Kidney glomerular epithelial cell (primary cell): ENCODE results near the gene CYSTM1.
"Not testable (repeated sequence)": the region's sequence is repeated elsewhere in the genome, so short reads cannot be mapped to it uniquely, and the experiment has no call there.

Source experiments
- DNase-seq: peaks from one replicate; lab custom pipeline; 2025; lab: John Stamatoyannopoulos, UW

The CYSTM1 gene

DNA sequence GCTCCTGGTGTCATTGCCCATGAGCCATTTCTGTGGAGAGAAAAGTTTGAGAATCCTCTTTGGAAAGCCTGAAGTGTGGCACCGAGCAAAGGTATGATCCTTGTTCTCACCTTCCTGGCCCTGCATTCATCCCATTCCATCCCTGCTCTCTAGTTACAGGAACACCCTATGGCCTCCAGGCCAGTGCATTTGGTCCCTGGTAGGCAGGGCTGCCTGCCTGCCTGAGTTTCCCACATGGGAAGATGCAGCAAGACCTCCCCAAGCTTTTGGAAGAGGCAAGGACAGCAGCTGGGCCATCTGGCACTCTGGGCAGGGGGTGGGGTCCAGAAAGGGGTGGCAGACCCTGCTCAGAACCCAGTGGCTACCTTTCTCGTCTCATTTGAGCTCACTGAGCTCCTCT, 24.8 kb upstream of the CYSTM1 start:
- DNase-seq, result no peak

- no peak for DNase-seq
These were observed 23.6 kb upstream of the CYSTM1 start for GRCh38 chr5:140151144-140152021.

DNA sequence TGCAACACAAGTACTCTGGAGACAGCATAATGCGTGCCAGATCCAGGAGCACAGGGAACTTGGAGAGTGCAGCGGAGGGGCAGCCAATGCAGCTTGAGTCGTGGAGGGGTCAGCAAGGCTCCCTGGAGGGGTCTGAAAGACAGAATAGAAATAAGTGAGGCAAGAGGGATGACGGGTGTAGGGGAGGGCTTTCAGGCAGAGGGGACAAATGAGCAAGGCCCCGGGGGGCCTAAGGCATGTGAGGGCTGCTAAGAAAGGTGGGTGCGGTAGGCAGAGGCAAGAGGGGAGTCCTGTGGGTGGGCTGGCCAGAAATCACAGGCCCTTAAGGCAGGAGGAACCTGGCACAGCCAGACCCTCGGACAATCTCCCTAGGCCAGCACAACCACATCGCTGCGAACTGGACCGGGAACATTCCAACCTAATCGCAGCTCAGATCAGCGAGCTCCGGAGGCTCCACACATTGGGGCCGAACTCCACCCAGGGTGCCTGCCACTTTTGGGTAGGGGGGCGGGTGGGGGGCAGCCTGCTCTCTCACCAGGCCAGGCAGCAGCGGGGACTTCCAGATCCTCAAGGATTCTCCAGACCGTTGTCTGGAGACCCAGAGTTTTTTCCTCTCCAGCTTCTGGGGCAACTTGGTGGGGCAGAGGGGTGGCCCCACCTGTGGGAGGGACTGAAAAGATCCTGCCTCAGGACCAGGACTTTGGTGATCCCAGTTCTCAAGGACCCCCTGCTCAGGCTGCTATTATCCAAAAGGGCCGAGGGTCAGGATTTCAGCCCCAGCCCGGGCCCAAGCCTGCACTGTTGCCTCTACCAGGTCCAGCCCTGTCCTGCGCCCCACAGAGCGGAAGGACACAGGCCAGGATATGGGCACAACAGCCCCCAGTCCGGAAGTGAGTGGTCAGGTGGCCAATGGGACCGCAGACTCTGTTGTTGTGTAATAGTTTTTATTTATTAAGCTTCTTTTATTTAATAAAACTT, 22.7 kb upstream of the CYSTM1 start:
- DNase-seq, result no peak

DNA sequence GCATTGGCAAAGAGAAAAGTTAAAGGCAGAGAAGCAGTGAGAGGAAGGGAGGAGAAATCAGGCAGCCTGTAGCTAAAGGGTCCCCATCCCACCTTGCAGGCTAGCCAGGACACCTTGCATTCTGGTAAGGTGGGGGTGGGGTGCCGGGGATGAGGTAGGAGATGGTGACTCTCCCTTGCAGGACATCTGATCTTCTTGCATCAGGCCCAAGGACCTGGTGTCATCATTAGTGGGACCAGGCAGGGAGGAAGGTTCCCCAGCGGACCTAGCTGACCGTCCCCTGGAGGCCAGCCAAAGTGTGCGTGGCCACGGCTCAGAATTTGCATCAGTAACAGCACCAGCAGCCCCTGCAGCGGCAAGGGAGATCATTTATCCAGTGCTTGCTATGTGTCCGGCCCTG, 21.7 kb upstream of the CYSTM1 start:
- no peak for DNase-seq

GRCh38 chr5:140153905-140154304, 21.1 kb upstream of the CYSTM1 start:
- DNase-seq, result no peak

GRCh38 chr5:140154710-140155381, 20.1 kb upstream of the CYSTM1 start:
- DNase-seq, result not testable (repeated sequence)

DNA sequence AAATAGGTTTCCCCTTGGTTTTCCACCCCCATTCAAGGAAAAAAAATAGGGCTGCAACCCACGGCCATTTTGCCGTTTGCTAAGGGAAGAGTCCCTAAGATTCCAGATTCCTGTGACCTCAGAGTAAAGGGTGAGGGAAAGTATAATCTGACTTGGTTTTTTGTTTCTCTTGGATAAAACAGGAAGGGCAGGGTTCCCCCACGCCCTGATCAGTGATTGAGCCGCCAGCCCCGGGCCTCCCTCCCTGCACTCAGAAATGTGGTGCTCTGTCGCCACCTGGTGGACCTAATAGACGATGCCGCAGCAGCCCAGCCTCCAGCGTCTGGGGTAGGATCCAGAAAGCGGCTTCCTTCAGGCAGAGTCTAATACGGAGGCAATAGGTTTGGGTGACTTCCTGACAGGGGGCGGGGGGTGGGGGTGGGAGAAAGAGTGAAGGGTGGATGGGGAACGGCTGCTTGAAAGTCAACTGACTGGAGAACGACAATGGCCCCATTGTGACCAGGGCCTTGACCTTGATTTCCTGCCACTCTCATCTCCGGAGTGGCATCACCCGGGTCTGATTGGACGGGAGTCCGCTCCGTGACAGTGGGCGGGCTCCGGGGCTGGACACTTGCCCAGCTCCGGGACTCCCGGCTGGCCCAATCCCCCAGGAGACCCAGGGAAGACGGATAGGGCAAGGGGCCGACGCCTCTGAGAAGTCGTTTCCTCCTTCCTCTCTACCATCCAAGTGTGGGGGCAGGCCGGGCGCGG, 17.8 kb upstream of the CYSTM1 start:
- peak; percentile 73 for DNase-seq

- no peak for DNase-seq
These were observed 15.7 kb upstream of the CYSTM1 start for GRCh38 chr5:140159014-140159927.

GRCh38 chr5:140162275-140162674, 12.7 kb upstream of the CYSTM1 start:
- DNase-seq, result no peak

DNA sequence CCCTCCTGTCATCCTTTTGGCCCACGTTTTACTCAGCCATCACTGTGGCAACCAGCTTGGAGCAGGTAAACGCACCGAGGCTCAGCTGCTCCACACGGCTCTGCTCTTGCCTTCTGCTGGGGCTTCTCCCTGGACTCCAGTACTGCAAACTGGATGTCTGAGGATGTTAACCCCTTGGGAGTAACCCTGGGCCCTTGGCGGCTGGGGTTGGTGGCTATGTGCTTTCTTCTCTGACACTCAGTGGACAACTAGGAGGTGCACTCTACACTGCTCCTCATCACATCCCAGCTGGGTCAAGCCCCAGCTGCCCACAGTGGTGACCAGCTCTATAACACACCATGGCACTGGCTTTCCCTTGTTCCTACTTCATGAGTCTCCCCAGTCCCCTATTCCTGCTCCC, 12.2 kb upstream of the CYSTM1 start:
- DNase-seq, result no peak

GRCh38 chr5:140165101-140165922, 9.7 kb upstream of the CYSTM1 start:
- DNase-seq, result no peak

DNA sequence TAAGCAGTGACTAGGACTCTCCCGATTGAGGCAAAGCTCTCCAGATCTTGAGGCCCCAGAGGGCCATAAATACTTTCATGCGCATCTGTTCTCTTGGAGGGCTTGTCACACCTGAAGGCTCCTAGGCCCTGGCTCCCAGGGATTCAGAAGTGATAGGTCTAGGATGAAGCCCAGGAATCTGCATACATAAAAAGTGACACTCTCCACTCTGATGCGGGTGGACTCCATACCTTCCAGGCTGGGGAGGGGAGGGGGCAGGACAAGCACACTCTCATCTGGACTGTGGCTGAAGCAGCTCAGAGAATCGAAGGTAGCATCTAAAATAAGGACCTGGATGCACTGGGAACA, 9.1 kb upstream of the CYSTM1 start:
- DNase-seq, result no peak

DNA sequence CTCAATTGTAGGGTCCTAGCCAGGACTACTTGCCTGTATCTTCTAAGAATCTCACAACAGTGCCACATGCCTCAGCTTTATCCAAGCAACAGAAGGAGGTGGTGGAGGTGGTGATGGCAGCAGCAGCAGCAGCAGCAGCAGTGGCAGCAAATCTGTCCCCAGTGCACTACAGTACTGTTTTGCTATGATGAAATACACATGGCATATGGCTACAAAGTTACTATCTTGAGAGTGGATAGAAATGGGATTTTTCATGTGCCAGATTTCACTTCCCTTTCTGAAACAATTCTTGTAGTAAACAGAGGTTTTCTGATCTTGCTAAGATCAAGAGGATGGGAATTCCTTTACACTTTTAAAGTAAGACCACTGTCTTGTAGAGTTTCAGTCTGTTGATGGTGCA, 8.1 kb upstream of the CYSTM1 start:
- DNase-seq, result no peak

- no peak for DNase-seq
These were observed 6.6 kb upstream of the CYSTM1 start for GRCh38 chr5:140168371-140168770.

- no peak for DNase-seq
These were observed 5.6 kb upstream of the CYSTM1 start for GRCh38 chr5:140169410-140169809.

DNA sequence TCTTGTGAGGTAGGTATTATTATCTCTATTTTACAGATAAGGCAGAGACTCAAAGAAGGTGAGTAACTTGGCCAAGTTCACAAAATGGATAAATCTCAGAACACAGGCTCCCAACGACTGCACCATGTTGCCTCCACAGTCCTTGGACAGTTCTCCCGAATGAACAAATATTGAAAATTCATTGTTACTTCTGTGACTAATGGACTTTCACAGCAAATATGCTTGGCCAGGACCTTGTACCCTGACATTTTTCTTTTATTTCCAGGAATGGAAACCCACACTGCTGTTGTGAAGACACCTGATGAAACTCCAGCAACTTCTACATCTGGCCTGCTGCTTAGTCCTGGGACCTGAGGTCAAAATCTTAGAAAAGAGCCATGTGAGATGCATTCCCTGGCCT, 2.5 kb upstream of the CYSTM1 start:
- DNase-seq, result no peak

- DNase-seq, result no peak
These were observed 974 bp upstream of the CYSTM1 start for GRCh38 chr5:140174014-140174413.

DNA sequence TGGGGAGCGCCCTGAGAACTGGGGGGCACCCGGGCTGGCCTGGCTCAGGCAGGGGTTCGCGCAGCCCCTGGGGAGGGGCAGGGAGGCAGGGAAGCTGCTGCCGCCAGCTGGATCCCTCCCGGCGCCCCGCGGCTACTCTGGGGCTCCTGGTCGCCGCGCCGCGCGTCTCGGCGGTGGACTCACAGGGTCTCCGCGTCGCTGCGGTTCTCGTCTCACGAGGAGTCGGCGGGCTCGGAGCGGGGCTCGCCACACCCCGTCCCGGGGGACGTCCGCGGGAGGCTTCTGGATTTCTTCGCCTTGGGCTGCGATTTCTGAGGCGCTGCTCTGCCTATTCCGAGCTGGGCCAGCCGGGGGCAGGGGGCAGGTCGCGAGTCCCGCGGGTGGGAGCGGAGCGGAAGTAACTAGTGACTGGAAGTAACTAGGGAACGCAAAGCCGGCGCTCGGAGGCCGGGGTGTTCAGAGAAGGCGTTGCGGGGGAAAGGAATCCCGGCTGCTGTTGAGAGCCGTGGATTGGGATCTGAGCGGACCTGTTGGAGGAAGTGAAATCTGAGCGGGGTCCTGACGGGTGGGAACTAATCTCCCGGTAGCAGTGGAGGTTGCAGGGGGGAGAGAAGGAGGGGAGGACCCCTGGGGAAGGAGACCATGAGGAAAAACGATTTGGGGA, 511 bp downstream of the CYSTM1 start:
- DNase-seq, result peak; percentile 57

- no peak for DNase-seq
These were observed 1.0 kb downstream of the CYSTM1 start for GRCh38 chr5:140176031-140176387.
